ENCODE results near the gene NFATC2.

DNA sequence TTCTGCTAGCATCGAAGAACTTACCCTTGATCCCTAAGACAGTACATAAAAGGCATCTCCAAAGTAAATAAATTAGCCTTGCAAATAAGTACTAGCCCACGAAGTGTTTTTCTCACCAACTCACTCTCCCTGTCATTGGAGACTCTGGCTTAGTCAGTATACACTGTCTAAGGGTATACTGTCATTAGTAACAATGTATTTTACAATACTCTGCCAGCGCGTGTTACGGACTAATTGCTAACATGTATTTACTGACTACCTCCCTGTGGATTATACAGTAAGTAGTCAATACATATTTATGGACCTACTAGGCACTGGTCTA, 72.1 kb downstream of the NFATC2 start:
- TF ChIP-seq ZNF404 (tag by site-specific recombination; IDR thresholded peaks at IDR 0.05): no peak
- TF ChIP-seq, protein P1, sequence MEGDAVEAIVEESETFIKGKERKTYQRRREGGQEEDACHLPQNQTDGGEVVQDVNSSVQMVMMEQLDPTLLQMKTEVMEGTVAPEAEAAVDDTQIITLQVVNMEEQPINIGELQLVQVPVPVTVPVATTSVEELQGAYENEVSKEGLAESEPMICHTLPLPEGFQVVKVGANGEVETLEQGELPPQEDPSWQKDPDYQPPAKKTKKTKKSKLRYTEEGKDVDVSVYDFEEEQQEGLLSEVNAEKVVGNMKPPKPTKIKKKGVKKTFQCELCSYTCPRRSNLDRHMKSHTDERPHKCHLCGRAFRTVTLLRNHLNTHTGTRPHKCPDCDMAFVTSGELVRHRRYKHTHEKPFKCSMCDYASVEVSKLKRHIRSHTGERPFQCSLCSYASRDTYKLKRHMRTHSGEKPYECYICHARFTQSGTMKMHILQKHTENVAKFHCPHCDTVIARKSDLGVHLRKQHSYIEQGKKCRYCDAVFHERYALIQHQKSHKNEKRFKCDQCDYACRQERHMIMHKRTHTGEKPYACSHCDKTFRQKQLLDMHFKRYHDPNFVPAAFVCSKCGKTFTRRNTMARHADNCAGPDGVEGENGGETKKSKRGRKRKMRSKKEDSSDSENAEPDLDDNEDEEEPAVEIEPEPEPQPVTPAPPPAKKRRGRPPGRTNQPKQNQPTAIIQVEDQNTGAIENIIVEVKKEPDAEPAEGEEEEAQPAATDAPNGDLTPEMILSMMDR (tag by site-specific recombination; IDR thresholded peaks at IDR 0.05): no peak
- no peak for TF ChIP-seq ZSCAN16 (tag by site-specific recombination; IDR thresholded peaks at IDR 0.05)
- TF ChIP-seq ZFP37 (tag by site-specific recombination; IDR thresholded peaks at IDR 0.05): no peak
- no peak for TF ChIP-seq ZNF529 (tag by site-specific recombination; IDR thresholded peaks at IDR 0.05; ENCODE audit: insufficient replicate concordance)
- TF ChIP-seq ZNF121 (tag by site-specific recombination; IDR thresholded peaks at IDR 0.05): no peak
- no peak for TF ChIP-seq ZNF324 (tag by site-specific recombination; IDR thresholded peaks at IDR 0.05)
- TF ChIP-seq ZNF266 (tag by site-specific recombination; IDR thresholded peaks at IDR 0.05; ENCODE audit: low read depth): no peak
- no peak for TF ChIP-seq ZNF274 (IDR thresholded peaks at IDR 0.05; ENCODE audit: low read length)
- TF ChIP-seq ZNF274 (tag by site-specific recombination; IDR thresholded peaks at IDR 0.05; ENCODE audit: borderline replicate concordance): no peak
- peak; percentile 57 for TF ChIP-seq ZNF600 (tag by site-specific recombination; IDR thresholded peaks at IDR 0.05)
- no peak for TF ChIP-seq ZNF133 (tag by site-specific recombination; IDR thresholded peaks at IDR 0.05)

Measured in HEK293 (cell line).